ENCODE results near the gene CDKN2C.
"Not testable (repeated sequence)": the region's sequence is repeated elsewhere in the genome, so short reads cannot be mapped to it uniquely, and the experiment has no call there.

CDKN2C gene

DNA sequence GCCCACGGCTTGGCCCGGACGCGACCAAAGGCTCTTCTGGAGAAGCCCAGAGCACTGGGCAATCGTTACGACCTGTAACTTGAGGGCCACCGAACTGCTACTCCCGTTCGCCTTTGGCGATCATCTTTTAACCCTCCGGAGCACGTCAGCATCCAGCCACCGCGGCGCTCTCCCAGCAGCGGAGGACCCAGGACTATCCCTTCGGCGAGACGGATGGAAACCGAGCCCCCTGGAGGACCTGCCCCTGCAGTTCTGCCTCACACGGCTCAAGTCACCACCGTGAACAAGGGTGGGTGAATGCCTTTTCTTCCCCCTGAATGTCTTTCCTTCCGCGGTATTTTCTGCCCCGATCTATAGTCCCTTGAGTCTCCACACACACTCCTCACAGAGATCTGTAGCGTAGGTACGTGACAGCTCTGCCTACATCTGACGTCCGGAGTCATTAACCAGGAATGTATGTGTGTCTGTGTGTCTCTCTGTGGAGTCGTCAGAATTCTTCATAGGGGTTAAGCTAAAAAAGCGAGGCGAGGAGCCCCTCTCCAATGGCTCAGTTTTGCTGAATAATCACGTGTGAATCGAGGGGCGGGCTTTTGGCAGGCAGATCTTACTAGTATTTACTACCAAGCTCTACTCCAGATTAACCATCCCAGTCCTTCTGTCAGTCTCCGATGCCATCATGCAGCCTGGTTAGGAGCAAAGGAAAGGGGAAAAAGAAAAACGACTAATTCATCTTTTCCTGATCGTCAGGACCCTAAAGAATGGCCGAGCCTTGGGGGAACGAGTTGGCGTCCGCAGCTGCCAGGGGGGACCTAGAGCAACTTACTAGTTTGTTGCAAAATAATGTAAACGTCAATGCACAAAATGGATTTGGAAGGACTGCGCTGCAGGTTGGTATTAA, at the start of gene CDKN2C:
CDKN2C (plus strand) TSS at position 635 of the 898 bp plus-strand sequence; CDS start at position 759, 124 bp downstream.
- DNase-seq: peak; percentile 69 to 73

GRCh38 chr1:50920409-50920808, 49.6 kb upstream of the CDKN2C start:
- no peak for DNase-seq

DNA sequence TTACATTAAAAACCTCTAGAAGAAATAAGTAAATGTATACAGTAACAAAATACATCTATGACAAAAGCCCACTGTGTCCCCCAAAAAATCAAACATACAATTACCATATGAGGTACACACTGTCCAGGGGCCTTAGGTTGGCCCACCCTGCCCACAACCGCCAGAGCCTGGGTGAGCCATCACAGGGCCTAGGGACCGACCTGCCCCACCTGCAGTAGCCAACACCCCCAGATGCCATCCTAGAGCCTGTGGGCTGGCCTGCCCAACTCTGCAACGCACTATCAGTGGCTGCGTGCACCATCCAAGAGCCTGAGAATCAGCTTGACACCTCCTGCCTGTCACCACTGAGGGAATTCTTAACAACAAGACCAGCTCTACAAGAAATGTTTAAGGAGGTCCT, 49.0 kb upstream of the CDKN2C start:
- DNase-seq: no peak

DNA sequence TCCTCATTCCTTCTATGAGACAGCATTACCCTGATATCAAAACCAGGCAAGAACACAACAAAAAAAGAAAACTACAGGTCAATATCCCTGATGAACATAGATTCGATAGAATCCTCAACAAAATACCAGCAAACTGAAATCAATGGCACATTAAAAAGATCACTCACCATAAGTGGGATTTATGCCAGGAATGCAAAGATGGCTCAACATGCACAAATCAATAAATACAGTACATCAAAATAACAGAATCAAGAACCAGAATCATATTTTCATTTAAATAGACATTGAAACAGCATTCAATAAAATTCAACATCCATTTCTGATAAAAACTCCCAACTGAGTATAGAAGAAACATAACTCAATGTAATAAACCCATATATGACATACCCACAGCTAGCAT, 46.5 kb upstream of the CDKN2C start:
- DNase-seq: no peak

- no peak for DNase-seq
These were observed 40.6 kb upstream of the CDKN2C start for GRCh38 chr1:50929376-50929958.

- DNase-seq: no peak
These were observed 39.9 kb upstream of the CDKN2C start for GRCh38 chr1:50930193-50930592.

DNA sequence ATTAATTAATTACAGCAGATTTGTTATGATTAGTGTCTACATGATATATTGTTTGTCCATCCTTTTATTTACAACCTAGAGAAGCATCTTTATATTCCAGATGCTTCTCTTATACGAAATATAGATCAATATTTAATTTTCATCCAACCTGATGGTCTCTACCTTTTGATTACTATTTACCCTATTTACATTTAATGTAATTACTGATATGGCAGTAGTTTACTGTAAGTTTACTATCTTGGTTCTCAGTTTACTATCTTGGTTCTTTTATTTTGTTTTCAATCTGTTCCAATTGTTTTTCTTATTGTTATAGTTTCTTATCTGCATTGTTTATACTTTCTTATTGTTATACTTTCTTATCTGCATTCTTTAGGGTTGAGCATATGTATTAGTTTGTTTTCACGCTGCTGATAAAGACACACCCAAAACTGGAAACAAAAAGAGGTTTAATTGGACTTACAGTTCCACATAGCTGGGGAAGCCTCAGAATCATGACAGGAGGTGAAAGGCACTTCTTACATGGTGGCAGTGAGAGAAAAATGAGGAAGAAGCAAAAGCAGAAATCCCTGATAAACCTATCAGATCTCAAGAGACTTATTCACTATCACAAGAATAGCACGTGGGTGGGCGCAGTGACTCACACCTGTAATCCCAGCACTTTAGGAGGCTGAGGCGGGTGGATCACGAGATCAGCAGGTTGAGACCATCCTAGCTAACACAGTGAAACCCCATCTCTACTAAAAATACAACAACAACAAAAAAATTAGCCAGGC, 38.9 kb upstream of the CDKN2C start:
- DNase-seq: peak; percentile 28 to 30

- not testable (repeated sequence) for DNase-seq
These were observed 38.0 kb upstream of the CDKN2C start for GRCh38 chr1:50932043-50932442.

DNA sequence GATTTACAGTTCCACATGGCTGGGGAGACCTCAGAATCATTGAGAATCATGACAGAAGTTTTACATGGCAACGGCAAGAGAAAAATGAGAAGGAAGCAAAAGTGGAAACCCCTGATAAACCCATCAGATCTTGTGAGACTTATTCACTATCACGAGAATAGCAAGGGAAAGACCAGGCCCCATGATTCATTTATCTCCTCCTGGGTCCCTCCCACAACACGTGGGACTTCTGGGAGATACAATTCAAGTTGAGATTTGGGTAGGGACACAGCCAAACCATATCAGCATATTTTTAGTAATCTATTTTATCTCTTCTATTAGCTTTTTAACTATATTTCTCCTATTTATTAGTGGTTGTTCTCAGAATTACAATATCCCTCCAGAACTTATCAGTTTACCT, 36.3 kb upstream of the CDKN2C start:
- DNase-seq: not testable (repeated sequence)

- no peak for DNase-seq
These were observed 35.2 kb upstream of the CDKN2C start for GRCh38 chr1:50934838-50935237.

DNA sequence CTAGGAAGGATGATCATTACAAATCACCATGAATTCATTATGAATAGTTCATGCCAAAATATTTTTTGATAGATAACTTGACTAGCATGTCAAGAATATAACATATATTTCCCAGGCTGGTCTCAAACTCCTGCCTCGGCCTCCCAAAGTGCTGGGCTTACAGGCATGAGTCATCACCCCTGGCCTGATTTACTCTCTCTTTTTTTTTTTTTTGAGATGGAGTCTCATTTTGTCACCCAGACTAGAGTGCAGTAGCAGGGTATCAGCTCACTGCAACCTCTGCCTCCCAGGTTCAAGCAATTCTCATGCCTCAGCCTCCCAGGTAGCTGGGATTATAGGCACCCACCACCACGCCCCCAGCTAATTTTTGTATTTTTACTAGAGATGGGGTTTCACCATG, 34.8 kb upstream of the CDKN2C start:
- not testable (repeated sequence) for DNase-seq

- DNase-seq: no peak
These were observed 33.7 kb upstream of the CDKN2C start for GRCh38 chr1:50936321-50936720.

- no peak for DNase-seq
These were observed 29.8 kb upstream of the CDKN2C start for GRCh38 chr1:50940291-50940690.

DNA sequence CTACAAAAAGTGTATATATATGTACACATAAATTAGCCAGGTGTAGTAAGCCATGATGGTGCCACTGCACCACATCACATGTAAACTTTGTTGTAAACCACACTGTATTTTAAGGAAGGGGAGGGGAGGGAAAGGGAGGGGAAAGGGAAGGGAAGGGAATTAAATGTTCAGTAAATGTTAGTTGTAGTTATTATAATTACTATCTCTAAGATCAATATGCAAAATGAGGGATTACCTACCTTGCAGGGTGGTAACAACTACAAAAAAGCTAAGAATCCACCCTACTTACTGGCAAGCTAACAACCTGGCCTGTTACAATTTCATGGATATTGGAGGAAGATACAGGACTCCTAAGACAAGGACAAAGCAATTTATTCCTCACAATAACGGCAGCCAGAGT, 27.7 kb upstream of the CDKN2C start:
- DNase-seq: no peak

DNA sequence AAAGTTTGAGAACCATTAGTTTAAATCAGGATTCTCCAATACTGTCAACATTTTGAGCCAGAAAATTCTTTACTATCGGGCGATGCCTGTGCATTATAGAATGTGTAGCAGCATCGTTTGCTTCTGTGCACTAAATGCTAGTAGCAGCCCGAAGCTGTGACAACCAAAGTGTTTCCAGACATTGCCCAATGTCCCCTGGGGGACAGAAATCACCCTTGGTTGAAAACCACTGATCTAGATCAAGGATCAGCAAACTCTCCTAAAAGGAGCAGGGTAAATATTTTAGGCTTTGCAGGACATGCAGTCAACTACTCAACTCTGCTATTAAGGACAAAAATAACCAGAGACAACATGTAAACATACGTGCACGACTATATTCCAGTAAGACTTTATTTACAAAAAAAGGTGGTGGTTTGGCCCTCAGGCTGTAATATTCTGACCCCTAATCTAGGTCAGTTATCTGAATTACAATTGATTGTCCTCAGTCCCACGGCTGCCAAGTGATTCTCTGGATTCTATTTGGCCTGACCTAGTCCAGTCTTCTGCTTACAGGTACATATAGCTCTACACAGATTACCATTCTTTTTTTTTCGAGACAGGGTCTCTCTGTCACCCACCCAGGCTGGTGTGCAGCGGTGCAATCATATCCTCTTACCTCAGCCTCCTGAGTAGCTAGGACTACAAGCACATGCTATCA, 20.6 kb upstream of the CDKN2C start:
- no peak for DNase-seq

DNA sequence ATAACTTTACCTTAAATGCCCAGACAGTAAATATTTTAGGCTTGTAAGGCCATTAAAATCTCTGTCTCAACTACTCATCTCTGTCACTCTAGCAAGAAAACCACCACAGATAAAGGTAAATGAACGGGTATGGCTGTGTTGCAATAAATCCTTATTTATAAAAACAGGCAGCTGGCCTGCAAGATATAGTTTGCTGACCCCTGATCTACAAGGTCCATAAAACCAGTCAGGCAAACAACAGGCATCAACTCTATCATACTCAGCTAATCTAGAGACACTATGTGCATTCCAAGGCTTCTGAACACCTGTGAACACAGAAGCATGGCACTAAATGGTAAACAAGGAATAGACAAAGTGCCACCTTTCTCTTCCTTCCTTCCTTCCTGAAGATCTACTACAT, 19.6 kb upstream of the CDKN2C start:
- DNase-seq: no peak

- not testable (repeated sequence) for DNase-seq
These were observed 17.5 kb upstream of the CDKN2C start for GRCh38 chr1:50952566-50952965.

GRCh38 chr1:50955116-50955515, 14.9 kb upstream of the CDKN2C start:
- no peak for DNase-seq

DNA sequence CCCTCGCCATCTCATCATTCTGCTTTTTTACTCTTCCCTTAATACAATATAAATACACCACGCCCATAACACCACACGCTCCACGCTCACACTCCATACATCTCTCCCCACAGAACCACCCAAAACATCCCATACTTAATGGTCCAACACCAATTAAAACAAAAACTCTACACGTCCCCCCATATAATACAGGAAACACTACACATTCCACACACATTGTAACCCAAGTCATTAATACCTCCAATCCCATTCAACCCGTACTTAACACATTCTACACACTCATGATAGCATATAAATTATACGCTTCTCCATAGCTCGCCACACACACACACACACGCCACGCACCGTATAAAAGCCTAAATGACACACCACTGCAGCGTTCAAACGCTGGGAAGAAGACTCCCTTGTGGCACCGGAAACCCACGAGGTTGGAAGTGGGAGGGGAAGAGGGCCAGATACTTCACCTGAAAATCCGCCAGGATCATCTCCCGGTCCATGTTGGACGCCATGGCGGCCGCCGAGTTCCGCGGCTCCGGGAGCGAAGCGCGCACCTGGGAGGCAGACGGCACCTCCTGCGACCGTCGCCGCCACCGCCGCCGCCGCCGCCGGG, 10.6 kb upstream of the CDKN2C start:
- peak in 1 of 2 experiments; percentile 64 for DNase-seq

GRCh38 chr1:50959913-50960844, 9.9 kb upstream of the CDKN2C start, which contains the start of gene FAF1:
Gene FAF1 (minus strand): TSS chr1:50960267. CDS start chr1:50959811, 456 bp downstream.
- peak; percentile 96 to 98 for DNase-seq

DNA sequence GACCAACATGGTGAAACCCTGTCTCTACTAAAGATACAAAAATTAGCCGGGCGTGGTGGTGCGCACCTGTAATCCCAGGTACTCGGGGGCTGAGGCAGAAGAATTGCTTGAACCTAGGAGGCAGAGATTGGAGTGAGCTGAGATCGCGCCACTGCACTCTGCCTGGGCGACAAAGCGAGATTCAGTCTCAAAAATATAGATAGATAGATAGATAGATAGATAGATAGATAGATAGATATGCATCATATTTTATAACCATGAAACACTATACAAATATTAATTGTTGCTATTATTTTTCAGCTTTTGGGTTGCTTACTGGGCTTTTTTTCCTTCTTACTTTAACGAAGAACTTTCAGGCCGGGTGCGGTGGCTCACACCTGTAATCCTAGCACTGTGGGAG, 5.2 kb upstream of the CDKN2C start:
- DNase-seq: no peak
